HG03571 (cell line): Measurements from ENCODE around the gene PI4K2A.

Experiments
- ATAC-seq: cut with Tn5 transposase; IDR thresholded peaks from one replicate; pipeline ENCODE4 v1.9.1; 2021; ENCODE audit not compliant: unreplicated experiment

PI4K2A gene

DNA sequence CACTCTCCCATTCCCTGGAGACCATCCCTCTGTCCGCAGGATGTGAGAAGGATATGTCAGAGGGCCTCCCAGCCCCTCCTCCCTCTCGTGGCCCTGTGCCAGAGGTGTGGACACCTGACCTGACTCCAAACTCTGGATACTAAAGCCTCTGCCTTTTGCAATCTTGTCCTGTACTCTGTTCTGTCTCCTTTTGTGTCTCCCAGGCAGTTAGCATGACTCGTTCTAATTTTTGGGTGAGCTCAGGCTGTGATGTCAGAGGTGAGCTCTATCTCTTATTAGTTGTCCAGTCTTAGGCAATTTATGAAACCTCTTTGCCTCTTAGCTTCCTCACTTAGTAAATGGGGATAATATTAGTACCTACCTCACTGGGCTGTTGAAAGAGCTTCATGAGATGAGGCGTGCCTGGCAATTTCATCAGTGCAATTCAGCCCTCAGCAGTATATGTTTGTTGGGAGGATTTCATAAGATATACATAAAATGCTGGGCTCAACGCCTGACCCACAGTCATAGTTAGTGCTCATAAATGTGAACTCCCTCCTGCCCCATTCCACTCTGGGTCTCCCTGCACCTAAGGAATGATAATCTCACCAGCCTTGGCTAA, 84.0 kb downstream of the PI4K2A start:
- no peak for ATAC-seq
